ENCODE results near the gene YY1.

DNA sequence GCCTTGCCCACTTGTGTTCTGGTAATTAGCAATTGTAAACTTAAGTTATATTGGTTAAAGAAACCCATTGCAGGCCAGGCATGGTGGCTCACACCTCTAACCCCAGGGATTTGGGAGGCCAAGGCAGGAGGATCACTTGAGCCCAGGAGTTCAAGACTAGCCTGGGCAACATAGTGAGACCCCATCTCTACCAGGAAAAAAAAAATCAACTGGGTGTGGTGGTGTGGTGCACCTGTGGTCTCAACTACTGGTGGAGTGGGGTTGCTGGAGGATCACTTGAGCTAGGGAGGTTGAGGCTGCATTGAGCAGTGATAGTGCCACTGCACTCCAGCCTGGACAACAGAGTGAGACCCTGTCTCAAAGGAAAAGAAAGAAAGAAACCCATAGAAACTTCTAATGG, 13.7 kb downstream of the YY1 start:
- TF ChIP-seq, protein P1, sequence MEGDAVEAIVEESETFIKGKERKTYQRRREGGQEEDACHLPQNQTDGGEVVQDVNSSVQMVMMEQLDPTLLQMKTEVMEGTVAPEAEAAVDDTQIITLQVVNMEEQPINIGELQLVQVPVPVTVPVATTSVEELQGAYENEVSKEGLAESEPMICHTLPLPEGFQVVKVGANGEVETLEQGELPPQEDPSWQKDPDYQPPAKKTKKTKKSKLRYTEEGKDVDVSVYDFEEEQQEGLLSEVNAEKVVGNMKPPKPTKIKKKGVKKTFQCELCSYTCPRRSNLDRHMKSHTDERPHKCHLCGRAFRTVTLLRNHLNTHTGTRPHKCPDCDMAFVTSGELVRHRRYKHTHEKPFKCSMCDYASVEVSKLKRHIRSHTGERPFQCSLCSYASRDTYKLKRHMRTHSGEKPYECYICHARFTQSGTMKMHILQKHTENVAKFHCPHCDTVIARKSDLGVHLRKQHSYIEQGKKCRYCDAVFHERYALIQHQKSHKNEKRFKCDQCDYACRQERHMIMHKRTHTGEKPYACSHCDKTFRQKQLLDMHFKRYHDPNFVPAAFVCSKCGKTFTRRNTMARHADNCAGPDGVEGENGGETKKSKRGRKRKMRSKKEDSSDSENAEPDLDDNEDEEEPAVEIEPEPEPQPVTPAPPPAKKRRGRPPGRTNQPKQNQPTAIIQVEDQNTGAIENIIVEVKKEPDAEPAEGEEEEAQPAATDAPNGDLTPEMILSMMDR (IDR thresholded peaks at IDR 0.05): no peak
- TF ChIP-seq POLR2A (IDR thresholded peaks at IDR 0.05): no peak
- no peak for TF ChIP-seq EP300 (IDR thresholded peaks at IDR 0.05)

Measured in upper lobe of left lung (tissue), 4 donors.